H54 (cell line): Measurements from ENCODE around the gene ABCF3.

ENCODE experiments used
- DNase-seq: peaks from one replicate; pipeline ENCODE4 v3.0.0; 2011; ENCODE audit warnings: low spot score, mixed read lengths; ENCODE audit not compliant: insufficient read length
- FAIRE-seq: peaks from 3 replicates; lab custom pipeline; 2011; peaks lifted over from hg19 to GRCh38; lab: Jason Lieb, UNC
- POLR2A ChIP-seq: IDR thresholded peaks from 2 replicates; pipeline ENCODE4 v1.6.1; 2011; ENCODE audit warnings: low read depth, mild to moderate bottlenecking, low read length

Gene ABCF3

GRCh38 chr3:184237211-184237610 lies 51.2 kb downstream of the ABCF3 start:
- FAIRE-seq = no peak
- no peak for DNase-seq
- TF ChIP-seq POLR2A = no peak

DNA sequence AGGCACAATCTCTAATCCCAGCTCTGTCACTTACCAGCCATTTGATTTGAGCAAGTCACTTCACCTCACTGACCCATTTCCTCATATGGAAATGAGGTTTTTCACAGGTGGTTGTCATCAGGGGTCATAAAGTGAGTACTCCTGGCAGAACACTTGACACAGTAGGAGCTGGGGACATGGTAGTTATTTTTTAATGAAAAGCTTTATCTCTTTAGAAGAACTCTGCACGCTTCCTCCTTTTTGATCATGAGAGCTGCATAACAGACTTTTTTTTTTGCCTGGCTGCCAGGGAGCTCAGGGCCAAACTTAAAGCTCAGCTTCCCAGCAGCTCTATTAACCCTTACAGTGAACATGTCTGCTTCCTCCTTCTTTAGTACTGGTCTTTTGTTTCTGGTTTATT lies 51.8 kb downstream of the ABCF3 start:
- DNase-seq (no peak), FAIRE-seq (no peak)
- TF ChIP-seq POLR2A = no peak

DNA sequence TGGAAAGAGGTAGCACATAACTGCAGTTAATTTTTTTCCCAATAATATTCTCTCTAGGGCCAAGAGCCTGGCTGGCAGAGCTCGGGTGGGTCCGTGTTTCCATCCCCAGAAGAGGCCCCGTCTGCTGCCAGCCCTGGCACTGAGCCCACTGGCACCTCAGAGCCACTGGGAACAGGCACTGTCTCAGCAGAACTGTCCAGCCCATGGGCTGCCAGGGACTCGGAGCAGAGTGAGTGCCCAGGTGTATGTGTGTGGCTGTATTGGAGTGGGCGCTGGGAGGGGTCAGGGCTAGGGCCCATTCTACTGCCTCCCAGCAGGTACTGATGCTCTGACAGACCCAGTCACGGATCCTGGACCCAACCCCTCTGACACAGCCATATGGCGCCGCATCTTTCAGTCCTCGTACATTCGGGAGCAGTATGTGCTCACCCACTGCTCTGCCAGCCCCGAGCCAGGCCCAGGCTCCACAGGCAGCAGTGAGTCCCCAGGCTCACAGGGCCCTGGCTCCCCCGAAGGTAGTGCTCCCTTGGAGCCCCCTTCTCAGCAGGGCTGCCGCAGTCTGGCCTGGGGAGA lies 52.3 kb downstream of the ABCF3 start:
- TF ChIP-seq POLR2A = no peak
- no peak for DNase-seq
- FAIRE-seq = no peak

GRCh38 chr3:184239221-184239620 lies 53.2 kb downstream of the ABCF3 start:
- no peak for DNase-seq
- TF ChIP-seq POLR2A = no peak
- FAIRE-seq = no peak

- DNase-seq = no peak
- FAIRE-seq = no peak
- TF ChIP-seq POLR2A = no peak
Measured at GRCh38 chr3:184239708-184240107, 53.7 kb downstream of the ABCF3 start.

DNA sequence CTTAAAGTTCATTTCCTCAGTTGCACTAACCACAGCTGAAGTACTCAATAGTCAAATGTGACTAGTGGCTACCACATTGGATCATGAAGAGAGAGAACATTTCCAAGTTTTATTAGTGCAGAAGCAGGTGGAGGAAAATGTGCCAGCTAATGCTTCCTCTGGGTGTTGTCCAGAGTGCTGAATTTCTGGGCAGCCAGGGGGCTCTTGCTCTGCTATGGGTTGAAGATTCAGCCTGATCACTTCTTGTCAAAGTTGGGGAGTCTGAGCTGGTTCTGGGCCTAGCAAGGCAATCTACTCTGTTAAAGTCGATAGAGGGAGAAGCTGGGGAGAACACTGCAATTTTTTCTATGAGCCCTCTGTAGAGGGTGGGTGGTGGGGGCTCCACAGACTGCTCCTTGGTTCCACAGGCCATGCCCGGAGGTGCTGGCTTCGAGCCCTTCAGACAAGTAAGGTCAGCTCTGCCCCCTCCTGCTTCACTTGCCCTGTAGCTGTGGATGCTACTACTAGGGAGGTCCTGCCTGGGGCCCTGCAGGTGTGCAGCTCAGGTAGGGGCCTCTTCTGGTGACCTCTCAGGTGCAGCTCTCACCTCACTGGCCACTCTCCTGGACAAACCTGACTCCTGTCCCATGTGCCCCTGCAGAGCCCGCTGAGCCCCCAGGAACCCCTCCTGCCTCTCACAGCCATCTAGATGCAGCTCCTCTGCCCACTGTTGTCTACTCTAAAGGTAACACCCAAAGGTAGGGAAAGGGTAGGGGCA lies 54.6 kb downstream of the ABCF3 start:
- DNase-seq (no peak), FAIRE-seq (peak; percentile 30)
- no peak for TF ChIP-seq POLR2A

GRCh38 chr3:184241141-184241446 lies 55.1 kb downstream of the ABCF3 start:
- no peak for DNase-seq
- no peak for FAIRE-seq
- TF ChIP-seq POLR2A = no peak

DNA sequence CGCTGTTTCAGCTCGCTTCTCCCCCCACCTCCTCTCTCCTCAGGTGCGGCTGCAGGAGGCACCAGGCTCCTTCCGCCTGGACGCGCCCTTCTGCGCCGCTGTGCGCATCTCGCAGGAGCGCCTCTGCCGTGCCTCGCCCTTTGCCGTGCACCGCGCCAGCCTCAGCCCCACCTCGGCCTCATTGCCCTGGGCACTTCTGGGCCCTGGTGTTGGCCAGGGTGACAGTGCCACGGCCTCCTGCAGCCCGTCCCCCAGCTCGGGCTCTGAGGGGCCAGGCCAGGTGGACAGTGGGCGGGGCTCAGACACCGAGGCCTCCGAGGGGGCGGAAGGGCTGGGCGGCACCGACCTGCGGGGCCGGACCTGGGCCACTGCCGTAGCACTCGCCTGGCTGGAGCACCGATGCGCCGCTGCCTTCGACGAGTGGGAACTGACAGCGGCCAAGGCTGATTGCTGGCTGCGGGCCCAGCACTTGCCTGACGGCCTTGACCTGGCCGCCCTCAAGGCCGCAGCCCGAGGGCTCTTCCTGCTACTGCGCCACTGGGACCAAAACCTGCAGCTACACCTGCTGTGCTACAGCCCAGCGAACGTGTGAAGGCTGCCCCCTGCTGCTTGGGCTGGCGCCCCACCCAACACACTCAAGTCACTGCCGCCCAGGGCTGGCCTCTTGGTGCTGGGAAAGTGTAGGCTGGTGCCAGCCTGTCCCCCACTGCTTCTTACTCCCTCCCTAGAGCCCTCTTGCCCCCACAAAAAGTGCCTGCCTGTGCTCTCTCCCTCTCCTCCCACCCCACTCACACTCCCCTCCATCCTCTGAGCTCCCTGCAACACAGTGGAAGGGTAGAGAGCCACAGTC lies 55.7 kb downstream of the ABCF3 start:
- FAIRE-seq (no peak), DNase-seq (no peak)
- no peak for TF ChIP-seq POLR2A

DNA sequence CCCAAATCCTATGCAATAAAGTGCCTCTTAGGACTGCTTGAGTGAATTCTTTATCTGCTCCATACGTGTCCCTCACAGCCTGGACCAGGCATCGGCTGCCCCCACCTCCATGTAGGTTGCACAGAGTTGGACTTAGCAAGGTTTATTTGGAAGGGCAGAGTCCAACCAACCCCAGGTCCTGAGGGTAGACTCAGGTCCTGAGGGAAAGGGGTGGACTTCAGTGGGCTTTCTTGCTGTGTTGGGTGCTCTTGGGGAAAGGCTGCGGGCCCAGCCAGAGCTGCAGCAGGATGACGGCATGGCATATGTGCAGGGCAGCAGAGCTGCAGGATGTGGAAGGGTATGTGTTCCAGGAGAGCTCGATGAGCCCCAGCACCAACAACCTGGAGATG lies 56.3 kb downstream of the ABCF3 start:
- no peak for TF ChIP-seq POLR2A
- no peak for FAIRE-seq
- no peak for DNase-seq
